Fibroblast of upper back skin (primary cell): ENCODE measurements around the gene TXNRD2.

Experiments
- DNase-seq: peaks from one replicate; pipeline ENCODE4 v3.0.0-alpha.2; 2013

TXNRD2 gene

GRCh38 chr22:19965771-19966709 is 24.4 kb upstream of the TXNRD2 start:
- DNase-seq: no peak

- no peak for DNase-seq
Observed at GRCh38 chr22:19964701-19965386, 23.2 kb upstream of the TXNRD2 start.

- DNase-seq: no peak
Observed at GRCh38 chr22:19963863-19964642, 22.4 kb upstream of the TXNRD2 start.

- DNase-seq: no peak
Observed at GRCh38 chr22:19962909-19963806, 21.5 kb upstream of the TXNRD2 start.

- DNase-seq: peak; percentile 65
Observed at GRCh38 chr22:19962246-19962908, 20.8 kb upstream of the TXNRD2 start.

- no peak for DNase-seq
Observed at GRCh38 chr22:19961868-19962245, 20.2 kb upstream of the TXNRD2 start.

GRCh38 chr22:19961201-19961580 is 19.6 kb upstream of the TXNRD2 start:
- no peak for DNase-seq

GRCh38 chr22:19960491-19961200 is 19.0 kb upstream of the TXNRD2 start:
- no peak for DNase-seq

GRCh38 chr22:19959587-19960490 is 18.2 kb upstream of the TXNRD2 start:
- no peak for DNase-seq

- DNase-seq: peak; percentile 50
Observed at GRCh38 chr22:19959043-19959586, 17.5 kb upstream of the TXNRD2 start.

GRCh38 chr22:19958083-19959042 is 16.7 kb upstream of the TXNRD2 start:
- peak; percentile 49 for DNase-seq

GRCh38 chr22:19957445-19957844 is 15.8 kb upstream of the TXNRD2 start:
- DNase-seq: no peak

- DNase-seq: no peak
Observed at GRCh38 chr22:19955241-19956128, 13.9 kb upstream of the TXNRD2 start.

GRCh38 chr22:19951346-19951745 is 9.7 kb upstream of the TXNRD2 start:
- no peak for DNase-seq

- DNase-seq: no peak
Observed at GRCh38 chr22:19948057-19948760, 6.6 kb upstream of the TXNRD2 start.
